Fibroblast of villous mesenchyme (primary cell): ENCODE data around the gene ATG16L1. TPM values are rescaled to one million over a fixed set of nuclear protein-coding genes. Genes with fewer than 3 reads are reported as not detected.

Experiments
- DNase-seq: peaks from one replicate; pipeline ENCODE4 v3.0.0-alpha.2; 2010; ENCODE audit warnings: low read depth
- H3K4me3 ChIP-seq: 2 replicates; pipeline ENCODE4 v1.5.1; 2011; ENCODE audit warnings: low read depth, mild to moderate bottlenecking, low read length
- total RNA-seq: library from RNA; depleted of rRNA; stranded (reverse); fragments of >200 nt; gene quantifications from 2 replicates; pipeline ENCODE4 v1.2.3, GENCODE V29; 2012
- TF ChIP-seq, protein P1 (sequence below): IDR thresholded peaks from 2 replicates; pipeline ENCODE4 v1.5.1; 2012; ENCODE audit warnings: low read depth, mild to moderate bottlenecking, low read length; ENCODE audit not compliant: insufficient read depth

The ATG16L1 gene
- total RNA-seq, 1 donor, result 41.0 TPM

DNA sequence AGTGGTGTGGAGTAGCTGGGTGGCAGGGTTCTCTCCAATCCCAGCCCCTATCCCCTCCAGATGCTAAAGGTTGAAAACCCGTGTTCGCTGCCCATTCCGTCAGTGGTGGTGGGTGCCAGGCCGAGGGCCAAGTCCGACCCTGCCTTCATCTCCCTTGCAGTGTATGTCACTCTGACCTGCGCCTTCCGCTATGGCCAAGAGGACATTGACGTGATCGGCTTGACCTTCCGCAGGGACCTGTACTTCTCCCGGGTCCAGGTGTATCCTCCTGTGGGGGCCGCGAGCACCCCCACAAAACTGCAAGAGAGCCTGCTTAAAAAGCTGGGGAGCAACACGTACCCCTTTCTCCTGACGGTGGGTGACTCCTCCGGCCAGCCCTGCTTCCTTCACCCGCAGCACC, 69.0 kb downstream of the ATG16L1 start:
- no peak for DNase-seq
- H3K4me3 ChIP-seq, result no peak overlapping the region
- TF ChIP-seq, protein P1, sequence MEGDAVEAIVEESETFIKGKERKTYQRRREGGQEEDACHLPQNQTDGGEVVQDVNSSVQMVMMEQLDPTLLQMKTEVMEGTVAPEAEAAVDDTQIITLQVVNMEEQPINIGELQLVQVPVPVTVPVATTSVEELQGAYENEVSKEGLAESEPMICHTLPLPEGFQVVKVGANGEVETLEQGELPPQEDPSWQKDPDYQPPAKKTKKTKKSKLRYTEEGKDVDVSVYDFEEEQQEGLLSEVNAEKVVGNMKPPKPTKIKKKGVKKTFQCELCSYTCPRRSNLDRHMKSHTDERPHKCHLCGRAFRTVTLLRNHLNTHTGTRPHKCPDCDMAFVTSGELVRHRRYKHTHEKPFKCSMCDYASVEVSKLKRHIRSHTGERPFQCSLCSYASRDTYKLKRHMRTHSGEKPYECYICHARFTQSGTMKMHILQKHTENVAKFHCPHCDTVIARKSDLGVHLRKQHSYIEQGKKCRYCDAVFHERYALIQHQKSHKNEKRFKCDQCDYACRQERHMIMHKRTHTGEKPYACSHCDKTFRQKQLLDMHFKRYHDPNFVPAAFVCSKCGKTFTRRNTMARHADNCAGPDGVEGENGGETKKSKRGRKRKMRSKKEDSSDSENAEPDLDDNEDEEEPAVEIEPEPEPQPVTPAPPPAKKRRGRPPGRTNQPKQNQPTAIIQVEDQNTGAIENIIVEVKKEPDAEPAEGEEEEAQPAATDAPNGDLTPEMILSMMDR, result no peak

DNA sequence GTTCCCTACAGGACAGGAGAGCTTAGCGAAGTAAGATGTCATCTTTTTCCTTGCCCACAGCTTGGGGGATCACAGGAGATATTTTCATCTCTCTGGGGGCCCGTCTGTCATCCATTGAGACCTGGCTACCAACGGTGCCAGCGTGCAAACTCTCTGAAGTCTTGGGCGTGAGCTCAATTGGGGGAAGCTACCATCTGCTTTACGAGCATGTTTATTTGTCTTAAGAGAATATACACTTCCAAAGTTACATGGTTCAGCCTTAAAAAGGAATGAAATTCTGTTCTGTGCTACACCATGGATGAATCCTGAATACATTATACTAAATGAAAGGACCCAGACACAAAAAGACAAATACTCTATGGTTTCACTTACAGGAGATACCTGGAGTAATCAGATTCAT, 69.7 kb downstream of the ATG16L1 start:
- TF ChIP-seq, protein P1, result no peak
- no peak for DNase-seq
- no peak overlapping the region for H3K4me3 ChIP-seq

DNA sequence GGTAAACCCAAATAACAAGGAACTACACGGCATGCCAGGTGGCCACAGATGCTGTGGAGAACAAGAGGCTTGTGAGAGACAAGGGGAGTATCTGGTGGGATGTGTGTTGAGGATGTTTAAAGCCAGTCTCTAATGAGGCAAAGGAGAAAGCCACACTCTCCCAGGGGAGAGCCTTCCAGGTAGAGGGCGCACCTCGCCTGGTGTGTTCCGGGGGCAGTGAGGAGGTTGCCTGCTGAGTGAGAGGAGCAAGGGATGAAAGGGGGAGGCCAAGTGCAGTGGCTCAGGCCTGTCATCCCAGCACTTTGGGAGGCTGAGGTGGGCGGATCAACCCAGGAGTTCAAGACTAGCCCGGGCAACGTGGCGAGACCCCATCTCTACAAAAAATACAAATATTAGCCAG, 72.4 kb downstream of the ATG16L1 start:
- no peak for DNase-seq
- no peak overlapping the region for H3K4me3 ChIP-seq
- TF ChIP-seq, protein P1, result no peak

DNA sequence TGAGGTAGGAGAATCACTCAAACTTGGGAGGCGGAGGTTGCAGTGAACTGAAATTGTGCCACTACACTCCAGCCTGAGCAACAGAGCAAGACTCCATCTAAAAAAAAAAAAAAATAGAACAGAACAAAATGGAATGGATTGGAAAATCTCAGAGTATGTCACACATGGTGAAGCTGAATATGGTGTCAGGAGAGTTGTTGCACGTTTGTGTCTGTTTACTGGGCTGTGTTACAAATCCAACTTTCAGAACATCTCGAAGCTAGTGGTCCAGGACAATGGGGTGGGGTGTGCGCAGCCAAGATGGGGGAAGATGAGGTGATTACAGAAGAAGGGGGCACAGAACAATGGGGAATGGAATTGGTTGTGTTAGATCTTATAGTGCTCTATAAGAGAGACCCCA, 73.8 kb downstream of the ATG16L1 start:
- DNase-seq, result no peak
- TF ChIP-seq, protein P1, result no peak
- H3K4me3 ChIP-seq, result no peak overlapping the region

DNA sequence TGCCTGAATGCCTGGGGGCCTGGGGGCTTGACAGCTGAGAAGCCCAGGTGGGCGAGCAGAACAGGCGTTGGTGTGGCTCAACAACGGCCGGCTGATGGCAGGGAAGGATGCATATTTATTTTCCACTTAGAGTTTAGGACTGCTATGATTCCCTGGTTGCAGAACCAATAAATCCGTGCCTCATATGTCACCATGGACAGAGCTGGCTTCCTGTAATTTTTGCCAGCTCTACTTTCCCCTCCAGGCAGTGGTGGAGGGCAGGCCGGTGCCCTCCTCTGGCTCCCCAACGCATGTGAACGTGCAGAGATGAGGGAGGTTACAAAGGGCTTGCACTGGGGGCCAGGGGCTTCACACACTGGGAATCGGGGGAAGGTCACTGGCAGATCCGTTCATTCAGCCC, 74.3 kb downstream of the ATG16L1 start:
- TF ChIP-seq, protein P1, result no peak
- DNase-seq, result no peak

DNA sequence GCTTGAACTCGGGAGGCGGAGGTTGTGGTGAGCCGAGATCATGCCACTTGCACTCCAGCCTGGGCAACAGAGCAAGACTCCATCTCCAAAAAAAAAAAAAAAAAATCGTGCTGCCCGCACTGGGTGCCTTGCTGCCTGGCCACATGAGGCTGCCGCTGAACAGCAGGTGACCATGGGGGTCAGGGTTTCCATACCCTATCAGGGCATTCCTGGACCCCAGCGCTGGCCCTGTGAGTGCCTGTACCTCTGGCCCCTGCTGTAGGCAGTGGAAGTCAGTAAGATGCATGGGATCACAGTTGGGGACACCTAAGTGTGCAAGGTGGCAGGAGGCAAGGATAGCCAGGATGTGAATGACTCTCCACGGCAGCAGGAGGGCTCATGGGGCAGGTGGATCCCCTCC, 75.0 kb downstream of the ATG16L1 start:
- H3K4me3 ChIP-seq, result no peak overlapping the region
- TF ChIP-seq, protein P1, result no peak
- DNase-seq, result no peak

More for the DNA sequence above, 74.3 kb downstream of the ATG16L1 start:
- H3K4me3 ChIP-seq, result no peak overlapping the region

DNA sequence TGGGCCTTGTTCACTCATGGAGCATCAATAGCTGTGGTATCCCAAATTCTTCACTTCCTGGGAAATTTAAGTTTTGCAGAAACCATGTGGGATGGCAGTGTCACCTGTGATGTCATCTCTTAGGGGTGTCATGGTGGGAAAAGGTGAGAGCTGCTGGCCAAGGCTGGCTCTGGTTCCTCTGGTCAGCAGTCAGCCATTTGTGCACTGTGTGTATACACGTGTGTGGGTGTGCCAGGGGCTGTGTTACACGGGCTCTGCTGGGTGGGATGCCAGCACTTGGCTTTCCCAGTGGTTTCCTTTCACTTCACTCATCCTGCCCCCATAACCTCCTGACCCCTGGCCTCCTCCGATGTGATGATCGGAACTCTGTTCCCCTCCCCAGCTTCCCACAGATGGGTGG, 77.4 kb downstream of the ATG16L1 start:
- no peak for DNase-seq
- TF ChIP-seq, protein P1, result no peak
- H3K4me3 ChIP-seq, result no peak overlapping the region
